Measurements from ENCODE around the gene RASSF1.

RASSF1 gene

GRCh38 chr3:50299929-50300680, 40.5 kb downstream of the RASSF1 start:
- DNase-seq (ENCODE audit: low read depth in 2 of 2) = no peak

DNA sequence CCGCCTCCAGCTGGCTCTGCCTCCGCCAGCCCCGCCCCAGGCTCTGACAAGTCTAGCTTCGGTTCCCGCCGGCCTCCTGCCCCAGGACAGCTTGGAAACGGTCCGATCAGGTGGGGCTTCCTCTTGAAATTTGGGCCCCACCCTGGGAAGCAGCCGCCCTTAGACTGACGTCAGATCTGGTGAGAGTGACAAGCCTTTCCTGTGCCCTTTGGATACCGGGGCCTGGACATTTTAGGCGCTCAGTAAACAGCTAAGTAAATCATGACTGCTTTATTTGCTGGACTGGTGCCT, 41.1 kb downstream of the RASSF1 start:
- no peak for DNase-seq (ENCODE audit: low read depth in 2 of 2)

- peak; percentile 98 for DNase-seq (ENCODE audit: low read depth in 2 of 2)
Measured at GRCh38 chr3:50298836-50299637, 41.6 kb downstream of the RASSF1 start, which contains the start of the genes HYAL3 and NAA80. HYAL3 (minus strand) TSS chr3:50299405; CDS start chr3:50295602, 3,803 bp downstream. NAA80 (minus strand) TSS chr3:50299405; CDS start chr3:50297463, 1,942 bp downstream.

GRCh38 chr3:50297896-50298725, 42.5 kb downstream of the RASSF1 start:
- no peak for DNase-seq (ENCODE audit: low read depth in 2 of 2)

- DNase-seq (ENCODE audit: low read depth in 2 of 2) = no peak
Measured at GRCh38 chr3:50297384-50297775, 43.3 kb downstream of the RASSF1 start.

GRCh38 chr3:50296721-50297383, 43.8 kb downstream of the RASSF1 start:
- no peak for DNase-seq (ENCODE audit: low read depth in 2 of 2)

DNA sequence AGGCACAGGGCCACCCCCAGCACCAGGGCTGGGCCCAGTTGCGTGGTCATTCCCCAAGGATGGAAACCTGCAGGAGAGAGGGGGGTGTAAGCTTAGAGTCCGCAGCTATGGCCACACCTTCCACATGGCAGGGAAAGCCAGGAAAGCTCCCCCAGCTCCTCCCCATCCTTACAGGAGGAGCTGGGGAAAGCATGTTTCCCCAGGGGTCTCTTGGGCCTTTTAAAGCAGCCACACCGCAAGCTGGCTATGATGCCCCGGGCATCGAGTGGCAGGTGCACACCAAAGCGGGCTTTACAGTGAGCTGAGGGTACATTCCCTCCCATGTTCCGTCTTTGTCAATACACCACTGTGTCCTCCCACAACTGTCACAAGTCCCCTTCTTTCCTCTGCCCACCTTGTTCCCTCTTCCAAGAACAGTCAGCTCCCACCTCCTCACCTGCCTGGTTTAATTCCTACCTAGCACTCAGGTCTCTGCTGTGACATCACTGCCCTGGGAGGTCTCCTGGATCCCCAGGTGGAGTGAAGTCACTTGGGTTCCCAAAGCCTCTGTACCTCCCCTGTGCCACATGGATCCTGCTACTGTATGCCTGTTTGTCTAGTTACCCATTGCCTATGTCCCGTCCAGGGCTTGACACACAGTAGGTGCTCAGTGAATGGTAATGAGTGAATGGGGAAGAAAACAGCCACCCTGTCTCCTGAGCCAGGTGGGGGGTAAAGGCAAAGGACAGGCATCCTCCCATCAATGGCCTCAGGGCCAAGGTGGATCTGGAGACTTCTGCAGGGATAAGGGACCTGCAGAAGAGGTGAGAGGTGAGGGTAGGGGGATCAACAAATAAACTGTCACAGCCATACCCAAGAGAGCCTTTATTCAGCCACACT, 44.8 kb downstream of the RASSF1 start:
- no peak for DNase-seq (ENCODE audit: low read depth in 2 of 2)

DNA sequence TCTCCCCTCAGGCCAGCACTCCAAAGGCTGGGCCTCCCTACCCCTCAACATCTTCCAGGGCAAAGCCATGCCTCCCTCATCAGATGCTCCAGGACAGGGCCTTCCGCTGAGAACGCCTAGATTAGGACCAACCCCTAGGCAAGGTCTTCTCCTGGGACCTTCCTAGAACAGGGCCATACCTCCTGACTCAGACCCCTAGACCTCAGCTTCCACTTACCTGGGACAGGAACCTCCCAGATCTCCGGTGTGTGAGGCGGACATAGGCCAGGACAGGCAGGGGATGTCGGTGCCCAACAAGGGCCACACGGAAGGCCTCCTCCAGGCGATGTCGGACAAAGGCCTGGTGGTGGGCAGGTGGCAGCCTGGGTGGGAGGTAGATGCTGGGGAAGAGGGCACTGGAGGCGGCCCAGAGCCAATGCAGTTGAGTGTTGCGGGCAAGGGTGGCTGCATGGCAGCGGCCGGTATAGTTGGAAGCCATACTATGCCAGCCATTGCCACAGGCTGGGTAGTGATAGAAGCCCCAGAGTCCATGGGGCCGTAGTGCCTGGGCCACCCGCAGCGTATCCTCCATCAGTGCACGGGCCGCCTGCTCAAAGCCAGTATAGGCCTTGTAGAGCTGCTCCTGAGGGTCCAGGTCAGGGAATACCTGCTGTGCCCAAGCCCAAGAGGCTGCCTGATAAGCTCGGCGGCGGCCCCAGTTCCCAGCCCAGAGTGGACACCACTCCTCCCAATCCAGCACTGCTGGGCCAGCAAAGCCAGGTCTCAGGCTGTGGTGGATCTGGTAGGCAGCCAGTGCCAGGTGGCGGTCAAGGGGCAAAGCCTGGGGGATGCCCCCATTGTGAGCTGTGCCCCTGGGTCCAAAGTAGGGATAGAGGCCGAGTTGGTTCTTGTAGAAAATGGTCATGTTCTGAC, 45.9 kb downstream of the RASSF1 start:
- no peak for DNase-seq (ENCODE audit: low read depth in 2 of 2)

DNA sequence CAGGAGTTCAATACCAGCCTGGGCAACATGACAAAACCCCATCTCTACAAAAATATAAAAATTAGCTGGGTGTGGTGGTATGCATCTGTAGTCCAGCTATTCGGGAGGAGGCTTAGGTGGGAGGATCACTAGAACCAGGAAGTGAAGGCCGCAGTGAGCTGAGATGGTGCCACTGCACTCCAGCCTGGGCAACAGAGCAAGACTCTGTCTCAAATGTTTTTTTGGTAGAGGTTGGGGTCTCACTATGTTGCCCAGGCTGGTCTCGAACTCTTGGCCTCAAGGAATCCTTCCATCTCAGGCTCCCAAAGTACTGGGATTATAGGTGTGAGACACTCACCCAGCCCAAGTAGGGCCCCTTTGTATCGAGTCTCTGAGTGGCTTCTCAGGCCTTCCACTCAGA, 46.5 kb downstream of the RASSF1 start:
- no peak for DNase-seq (ENCODE audit: low read depth in 2 of 2)

DNA sequence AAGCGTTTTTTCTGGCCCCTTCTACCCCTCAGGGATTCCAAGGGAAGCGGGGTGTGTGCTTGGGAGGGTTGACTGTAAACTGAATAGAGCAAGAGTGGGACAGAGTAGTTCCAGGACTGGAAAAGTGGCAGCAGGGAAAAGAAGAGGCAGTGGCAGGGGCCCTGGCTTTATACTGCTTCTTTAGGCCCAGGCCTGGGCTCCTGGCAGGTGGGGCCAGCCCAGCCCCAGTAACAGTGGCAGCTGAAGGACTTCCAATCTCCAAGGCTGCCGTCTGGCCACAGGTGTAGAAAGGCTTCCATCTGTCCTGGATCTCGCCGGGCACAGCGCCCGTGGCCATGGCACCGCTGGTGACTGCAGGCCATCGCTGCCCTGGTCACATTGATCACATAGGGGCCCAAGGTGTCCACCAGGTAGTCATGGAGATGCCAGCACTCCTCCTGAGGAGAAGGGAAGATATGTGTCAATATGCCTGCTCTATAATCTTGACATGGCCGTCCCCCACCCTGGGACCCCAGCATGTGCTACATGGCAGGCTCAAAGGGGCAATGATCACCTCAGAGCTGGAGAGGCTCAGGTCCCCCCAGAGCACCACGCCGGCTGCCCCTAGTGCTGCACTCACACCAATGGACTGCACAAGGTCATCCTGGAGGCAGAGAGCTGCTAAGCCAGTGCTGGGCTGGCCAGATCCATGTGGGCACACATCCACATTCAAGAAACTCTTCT, 47.4 kb downstream of the RASSF1 start:
- no peak for DNase-seq (ENCODE audit: low read depth in 2 of 2)

DNA sequence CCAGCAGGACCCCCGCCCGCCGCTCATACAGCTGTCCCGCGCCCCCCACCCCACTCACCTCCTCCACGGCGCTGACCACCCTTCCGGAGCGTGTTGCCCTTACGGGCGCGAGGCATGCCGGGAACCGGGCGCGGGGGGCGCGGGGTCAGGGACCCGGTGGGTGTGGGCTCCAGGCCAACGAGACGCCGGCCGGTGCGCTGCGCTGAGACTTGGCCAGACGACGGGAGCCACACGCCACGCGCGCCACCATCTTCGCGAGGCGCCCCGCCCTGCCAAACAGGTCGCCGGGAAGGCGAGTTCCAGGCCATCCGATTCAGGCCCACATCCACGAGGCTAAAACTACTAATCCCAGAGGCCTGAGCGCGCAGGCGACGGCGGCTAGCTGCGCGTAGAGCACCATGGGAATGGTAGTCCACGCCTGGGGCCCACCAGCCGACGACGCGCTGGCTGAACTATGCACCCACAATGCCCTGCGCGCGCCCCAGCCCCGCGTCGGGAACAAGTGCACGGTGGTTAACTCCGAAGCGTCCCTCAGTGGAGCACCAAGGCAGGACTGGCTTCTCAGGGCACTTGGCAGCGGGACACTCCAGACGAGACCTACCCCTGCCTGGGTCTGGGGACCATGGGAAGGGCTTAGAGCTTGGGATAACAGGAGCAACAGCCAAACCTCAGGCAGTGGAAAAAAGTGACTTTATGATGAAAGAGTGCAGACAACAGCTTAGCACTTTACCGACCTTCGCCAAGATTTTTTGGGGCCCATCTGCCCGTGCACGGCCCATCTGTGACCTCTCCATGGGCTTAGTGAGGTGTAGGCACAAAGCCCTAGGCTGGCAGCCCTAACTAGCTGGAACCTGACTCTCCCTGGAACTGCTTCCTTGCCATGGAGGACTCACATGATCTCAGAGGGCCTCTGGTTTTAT, 48.2 kb downstream of the RASSF1 start, which contains the start of gene IFRD2:
IFRD2 (minus strand) TSS at position 271 of the 920 bp plus-strand sequence; CDS start at position 116, 155 bp downstream.
- DNase-seq (ENCODE audit: low read depth in 2 of 2) = peak; percentile 77 to 85

DNA sequence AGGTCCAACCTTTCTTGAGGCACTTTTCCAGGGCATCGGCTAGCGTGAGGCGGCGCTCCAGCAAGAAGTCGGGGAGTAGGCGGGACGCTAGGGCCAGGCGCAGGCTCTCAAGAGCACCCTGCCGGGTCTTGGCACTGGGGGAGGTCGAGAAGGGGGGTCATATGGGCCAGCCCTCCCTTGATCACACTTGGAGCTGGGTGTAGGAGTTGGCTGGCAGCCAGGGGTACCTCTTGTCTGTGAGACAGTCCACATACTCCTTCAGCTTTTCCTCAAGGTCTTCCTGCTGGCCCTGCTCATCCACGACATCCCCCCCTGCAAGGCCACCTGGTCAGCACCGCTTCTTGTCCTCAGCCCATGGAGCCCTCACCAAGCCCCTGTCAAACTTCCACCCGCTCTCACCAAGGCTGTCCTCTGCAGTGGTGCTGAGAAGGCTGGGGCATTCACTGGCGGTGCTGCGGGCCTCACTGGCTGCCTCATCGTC, 50.4 kb downstream of the RASSF1 start:
- DNase-seq (ENCODE audit: low read depth in 2 of 2) = no peak

DNA sequence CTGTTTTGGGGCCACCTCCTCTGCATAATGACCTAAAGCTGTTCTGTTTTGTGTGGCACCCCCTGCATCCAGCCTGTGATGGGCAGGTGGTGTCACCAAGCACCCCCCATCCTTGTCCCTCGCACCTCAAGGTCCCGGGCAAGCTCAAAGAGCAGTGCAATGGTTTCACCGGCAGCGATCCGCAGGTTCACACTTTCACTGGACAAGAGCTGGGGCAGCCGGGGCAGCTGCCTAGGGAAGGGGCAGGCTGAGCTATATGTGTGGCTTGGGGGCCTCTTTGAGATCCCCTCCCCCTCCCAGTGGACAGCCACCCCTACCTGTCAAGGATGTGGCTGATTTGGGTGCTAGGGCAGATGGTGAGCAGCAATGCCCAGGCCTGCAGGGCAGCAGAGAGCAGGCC, 51.5 kb downstream of the RASSF1 start:
- DNase-seq (ENCODE audit: low read depth in 2 of 2) = no peak

GRCh38 chr3:50288387-50289007, 52.1 kb downstream of the RASSF1 start:
- DNase-seq (ENCODE audit: low read depth in 2 of 2) = no peak

DNA sequence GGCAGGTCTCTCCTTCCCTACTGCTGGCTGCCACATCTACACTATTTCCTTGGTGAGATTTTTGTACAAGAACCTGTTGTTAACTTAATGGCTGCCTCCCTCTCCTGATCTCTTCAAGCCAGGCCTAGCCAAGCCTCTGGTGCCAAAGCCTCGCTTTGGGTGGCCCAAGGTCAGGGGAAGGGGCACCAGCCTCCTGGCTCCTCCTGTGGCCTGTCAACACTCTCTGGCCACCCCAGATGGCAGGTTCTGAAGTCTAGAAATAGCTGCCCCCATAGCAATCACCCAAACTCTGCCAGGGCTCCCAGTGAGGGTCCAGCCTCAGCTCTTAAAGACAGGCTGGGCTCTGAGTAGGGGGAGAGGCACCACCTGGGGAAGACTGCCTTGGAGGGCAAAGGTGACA, 53.4 kb downstream of the RASSF1 start:
- DNase-seq (ENCODE audit: low read depth in 2 of 2) = no peak

DNA sequence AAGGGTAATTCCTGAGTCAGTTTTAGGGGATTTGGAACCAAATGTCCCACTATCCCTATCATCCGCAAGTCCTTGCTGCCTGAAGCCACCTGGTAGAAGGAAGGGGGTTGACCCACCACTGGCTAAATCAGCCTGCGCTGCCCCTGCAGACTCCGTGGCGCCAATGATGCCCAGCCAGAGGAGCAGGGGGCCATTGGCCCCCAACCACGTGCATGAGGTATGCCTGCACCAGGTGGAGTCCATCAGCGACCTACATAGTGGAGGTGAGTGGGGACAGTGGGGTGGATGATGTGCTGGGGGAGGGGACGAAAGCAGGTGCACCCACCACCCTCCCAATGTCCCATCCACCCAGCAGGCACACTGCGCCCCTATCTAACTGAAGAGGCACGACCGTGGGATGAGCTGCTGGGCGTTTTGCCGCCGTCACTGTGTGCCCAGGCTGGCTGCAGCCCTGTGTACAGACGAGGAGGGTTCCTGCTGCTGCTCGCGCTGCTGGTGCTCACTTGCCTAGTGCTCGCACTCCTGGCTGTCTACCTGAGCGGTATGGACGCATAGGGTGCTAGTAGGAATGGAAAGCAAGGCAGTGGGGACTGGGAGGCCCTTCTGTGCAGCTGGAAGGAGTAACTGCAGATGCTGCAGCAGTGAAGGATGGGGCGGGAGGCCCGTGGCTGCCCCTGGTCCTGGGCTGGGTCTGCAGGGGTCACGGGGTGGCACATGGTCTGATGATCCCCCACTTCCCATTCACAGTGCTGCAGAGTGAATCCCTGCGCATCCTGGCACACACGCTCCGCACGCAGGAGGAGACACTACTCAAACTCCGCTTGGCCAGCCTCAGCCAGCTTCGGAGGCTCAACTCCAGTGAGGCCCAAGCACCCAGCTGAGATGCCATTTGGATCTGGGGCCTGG, 54.1 kb downstream of the RASSF1 start:
- no peak for DNase-seq (ENCODE audit: low read depth in 2 of 2)
